ENCODE results near the gene PPP1R37.

The PPP1R37 gene

DNA sequence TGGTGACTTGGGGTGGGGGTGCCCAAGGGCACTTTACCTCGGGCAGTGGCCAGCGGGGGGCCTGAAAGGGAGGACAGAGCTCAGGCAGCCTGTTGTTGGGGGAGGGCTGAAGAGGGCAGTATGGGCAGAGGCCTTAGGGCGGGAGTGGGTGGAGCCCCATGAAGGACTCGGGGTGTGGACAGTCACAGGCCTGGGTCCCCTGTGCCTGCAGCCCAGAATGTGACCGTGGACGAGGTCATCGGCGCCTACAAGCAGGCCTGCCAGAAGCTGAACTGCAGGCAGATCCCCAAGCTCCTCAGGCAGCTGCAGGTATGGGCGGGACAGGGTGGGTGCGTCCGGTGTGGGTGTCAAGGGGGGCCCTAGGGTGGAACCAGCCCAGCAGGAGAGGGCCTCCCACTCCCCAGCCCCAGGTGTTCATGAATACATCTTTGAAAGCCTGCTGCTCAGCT is 45.3 kb downstream of the PPP1R37 start:
- DNase-seq (ENCODE audit: low read depth): no peak

DNA sequence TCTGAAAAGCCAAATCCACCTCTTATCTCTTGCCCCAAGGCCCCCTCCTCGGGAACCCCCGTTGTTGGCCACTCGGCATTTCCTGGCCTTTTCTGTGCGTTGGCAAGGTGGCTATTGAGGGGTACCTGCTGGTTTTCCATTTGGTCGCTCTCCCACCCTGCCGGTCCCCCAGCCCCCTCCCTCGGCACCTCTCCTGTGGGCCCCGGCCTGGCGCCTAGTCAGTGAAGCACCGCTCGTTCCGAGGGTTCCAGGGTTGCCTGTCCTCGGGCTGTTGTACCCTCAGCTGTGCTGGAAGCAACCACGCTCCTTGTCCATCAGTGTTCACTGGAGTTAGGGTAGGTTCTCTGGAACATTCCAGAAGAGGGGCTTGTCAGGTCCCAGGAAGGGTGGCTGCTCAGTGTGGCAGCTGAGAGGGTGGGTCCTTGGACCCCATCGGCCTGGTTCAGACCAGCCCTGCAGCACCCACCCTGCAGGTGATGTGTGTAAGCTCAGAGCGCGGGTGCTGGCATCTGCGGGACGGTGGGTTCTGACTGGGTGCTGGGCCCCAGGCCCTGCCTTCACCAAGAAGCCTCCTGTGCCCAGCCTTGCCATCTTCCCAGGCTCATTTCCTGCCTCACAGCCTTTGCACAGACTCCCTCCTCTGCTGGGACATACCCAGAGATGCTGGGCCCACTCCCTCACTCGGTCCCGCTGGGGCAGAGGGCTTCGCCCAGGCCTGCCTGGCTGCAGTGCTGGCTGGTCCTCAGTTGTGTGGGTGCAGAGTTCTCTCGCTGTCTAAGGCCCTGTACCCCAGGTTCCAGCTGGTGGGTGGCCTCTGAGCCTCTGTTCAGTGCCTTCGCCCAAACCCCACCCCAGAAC is 46.5 kb downstream of the PPP1R37 start:
- no peak for DNase-seq (ENCODE audit: low read depth)

DNA sequence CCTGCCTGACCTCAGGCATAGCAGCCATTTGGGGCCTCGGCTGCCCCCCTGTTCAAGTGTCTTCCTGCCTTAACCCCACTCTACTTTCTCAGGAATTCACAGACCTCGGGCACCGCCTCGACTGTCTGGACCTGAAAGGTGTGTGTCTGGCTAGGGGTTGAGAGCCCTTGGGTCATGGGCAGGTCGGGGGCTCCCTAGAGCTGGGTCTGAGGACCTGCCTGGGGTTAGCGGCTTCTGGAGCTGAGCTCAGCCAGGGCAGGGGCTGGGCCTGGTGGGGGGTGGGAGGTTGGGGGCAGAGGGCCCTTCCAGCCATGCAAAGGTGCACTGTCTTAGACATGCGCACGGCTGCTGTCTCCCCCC is 47.1 kb downstream of the PPP1R37 start:
- no peak for DNase-seq (ENCODE audit: low read depth)

DNA sequence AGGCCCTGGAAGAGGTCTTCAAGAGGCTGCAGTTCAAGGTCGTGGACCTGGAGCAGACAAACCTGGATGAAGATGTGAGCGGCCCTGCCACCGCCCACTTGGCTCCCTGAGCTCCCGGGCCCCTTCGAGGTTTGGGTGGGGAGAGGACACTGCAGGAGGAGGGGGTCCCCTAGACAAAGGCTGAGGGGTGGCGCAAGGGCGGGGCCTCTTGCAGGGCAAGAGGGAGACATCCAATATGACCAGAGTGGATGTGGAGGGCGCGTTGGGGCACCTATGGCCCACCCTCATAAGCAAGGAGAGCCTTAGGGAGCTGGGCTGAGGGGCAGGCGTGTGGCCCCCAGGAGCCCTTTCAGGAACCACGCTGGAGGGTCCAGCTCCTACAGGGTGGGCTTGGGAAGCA is 47.6 kb downstream of the PPP1R37 start:
- DNase-seq (ENCODE audit: low read depth): no peak

DNA sequence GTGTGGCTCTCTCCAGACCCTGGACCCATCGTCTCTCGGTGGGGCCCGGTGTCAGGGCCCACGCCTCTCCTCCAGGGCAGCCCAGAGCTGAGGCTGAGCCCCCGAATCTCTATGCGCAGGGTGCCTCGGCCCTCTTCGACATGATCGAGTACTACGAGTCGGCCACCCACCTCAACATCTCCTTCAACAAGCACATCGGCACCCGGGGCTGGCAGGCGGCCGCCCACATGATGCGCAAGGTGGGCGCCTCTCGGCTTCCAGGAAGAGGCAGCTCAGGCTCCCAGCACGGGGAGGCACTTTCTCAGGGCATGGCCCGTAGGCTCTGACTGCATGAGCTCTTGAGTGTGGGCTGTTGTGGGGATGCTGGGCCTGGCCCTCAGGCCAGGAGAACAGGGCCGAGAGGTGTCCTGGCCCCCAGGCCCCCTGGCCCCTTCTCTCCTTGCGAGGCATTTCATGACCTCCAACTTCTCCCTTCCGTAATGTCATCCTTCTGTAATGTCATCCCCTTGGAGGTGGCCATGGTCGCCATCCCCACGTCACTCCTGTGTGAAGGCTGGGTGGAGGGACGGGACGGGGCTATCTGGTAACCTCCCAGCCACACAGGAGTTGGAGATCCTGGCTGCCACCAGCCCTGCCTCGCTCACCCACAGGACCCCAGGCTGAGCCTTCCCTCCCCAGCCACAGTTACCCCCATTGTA is 48.4 kb downstream of the PPP1R37 start:
- DNase-seq (ENCODE audit: low read depth): no peak

DNA sequence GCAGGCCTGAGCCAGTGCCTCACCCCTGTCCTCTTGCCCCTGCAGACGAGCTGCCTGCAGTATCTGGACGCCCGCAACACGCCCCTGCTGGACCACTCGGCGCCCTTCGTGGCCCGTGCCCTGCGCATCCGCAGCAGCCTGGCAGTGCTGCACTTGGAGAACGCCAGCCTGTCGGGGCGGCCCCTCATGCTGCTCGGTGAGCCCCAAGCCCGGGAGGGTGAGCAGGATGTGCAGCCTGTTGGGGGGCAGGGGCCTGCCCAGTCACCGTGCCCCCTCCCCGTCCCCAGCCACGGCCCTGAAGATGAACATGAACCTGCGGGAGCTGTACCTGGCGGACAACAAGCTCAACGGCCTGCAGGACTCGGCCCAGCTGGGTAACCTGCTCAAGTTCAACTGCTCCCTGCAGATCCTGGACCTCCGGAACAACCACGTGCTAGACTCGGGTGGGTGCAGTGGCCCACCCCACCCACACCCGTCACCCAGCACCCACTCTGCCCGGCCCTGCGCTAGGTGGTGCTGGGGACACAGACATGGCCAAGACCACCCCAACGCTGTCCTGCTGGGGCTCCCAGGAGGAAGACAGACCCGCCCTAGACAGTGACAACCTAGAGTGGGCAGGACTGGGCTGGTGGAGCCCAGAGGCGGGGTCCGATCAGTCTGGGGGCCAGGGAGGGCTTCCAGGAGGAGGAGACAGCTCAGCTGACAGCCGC is 49.2 kb downstream of the PPP1R37 start:
- no peak for DNase-seq (ENCODE audit: low read depth)

DNA sequence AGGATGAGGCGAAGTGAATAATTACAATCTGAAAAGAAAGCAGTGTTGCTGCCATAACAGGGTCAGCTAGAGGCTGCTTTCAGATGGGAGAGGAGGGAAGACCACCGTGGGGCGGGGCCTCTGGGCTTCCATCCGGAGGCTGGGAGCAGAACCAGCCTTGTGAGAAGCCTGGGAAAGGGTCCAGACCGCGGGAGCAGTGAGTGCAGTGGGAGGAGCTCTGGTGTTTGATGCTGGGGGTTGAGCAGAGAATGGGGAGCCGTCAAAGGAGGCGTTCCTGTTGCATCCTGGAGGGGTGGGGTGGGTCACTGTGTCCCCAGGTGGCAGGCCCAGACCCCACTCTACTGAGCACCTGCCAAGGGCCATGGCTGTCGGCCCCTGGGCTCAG is 49.7 kb downstream of the PPP1R37 start:
- DNase-seq (ENCODE audit: low read depth): no peak

DNA sequence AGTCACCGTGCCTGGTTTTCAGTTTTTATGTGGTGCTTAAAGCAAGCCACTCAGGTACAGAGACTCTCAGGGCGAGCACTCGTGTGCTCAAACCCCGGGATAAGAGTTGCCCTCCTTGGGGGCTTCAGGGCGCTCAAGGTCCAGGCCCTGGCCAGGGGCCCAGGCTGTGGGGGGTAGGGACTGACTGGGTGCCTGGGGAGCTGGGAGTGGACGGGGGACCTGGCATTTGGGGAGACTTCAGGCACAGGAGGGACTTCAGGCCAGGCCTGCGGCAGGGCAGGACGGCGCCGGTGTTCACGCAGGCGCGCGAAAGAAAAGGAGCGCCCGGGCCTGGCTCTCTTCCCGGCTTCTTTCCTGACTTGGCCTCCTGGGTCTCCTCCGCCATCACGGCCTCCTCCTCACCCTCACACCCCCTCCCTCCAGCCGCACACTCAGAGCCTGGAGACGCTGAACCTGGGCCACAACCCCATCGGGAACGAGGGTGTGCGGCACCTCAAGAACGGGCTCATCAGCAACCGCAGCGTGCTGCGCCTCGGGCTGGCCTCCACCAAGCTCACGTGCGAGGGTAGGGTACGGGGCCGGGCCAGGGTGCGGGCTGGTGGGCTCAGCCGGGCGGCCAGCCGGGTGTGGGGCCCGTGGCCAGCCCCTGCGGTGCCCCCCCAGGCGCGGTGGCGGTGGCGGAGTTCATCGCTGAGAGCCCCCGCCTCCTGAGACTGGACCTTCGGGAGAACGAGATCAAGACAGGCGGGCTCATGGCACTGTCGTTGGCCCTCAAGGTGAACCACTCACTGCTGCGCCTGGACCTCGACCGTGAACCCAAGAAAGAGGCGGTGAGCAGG is 51.7 kb downstream of the PPP1R37 start:
- no peak for DNase-seq (ENCODE audit: low read depth)

DNA sequence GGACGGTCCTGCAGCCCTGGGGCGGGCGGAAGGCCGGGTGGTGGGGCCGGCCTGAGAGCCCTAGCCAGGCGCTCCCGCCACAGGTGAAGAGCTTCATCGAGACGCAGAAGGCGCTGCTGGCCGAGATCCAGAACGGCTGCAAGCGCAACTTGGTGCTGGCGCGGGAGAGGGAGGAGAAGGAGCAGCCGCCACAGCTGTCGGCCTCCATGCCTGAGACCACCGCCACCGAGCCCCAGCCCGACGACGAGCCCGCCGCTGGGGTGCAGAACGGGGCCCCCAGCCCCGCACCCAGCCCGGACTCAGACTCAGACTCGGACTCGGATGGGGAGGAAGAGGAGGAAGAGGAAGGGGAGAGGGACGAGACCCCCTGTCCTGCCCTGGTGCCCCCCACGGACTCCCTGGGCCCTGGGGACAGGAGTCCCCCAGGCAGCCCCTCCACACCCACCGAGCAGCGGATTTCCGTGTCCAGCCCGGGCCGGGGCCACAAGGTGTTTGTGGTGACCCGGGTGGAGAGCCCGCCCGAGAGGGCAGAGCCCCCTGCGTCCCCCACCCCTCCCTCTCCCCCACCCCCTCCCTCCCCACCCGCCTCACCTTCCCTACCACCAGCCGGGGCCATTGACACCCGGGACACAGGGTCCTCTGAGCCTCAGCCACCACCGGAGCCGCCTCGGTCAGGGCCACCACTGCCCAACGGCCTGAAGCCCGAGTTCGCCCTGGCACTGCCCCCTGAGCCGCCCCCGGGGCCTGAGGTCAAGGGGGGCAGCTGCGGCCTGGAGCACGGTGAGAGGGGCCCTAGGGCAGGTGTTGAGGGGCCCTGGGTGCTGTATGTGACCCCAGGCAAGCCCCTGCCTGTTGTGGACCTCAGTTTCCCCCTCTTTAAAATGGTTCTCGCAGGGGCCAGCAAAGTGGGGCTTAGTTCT is 52.6 kb downstream of the PPP1R37 start:
- no peak for DNase-seq (ENCODE audit: low read depth)

DNA sequence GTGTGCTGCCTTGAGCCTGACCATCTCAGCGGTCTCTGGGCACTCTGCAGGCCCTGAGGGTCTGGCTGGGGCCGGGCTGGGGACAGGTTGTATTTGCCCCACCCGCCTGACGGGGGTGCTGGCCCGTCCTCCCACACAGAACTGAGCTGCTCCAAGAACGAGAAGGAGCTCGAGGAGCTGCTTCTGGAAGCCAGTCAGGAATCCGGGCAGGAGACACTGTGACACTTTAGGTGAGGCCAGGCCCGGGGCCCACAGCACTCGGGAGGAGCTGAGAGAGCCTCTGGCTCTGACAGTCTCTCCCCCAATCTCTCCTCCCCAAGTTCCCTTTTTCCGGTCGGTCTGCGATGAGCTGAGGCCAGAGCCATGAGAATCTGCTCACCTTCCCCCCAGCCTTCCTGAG is 53.3 kb downstream of the PPP1R37 start:
- no peak for DNase-seq (ENCODE audit: low read depth)

DNA sequence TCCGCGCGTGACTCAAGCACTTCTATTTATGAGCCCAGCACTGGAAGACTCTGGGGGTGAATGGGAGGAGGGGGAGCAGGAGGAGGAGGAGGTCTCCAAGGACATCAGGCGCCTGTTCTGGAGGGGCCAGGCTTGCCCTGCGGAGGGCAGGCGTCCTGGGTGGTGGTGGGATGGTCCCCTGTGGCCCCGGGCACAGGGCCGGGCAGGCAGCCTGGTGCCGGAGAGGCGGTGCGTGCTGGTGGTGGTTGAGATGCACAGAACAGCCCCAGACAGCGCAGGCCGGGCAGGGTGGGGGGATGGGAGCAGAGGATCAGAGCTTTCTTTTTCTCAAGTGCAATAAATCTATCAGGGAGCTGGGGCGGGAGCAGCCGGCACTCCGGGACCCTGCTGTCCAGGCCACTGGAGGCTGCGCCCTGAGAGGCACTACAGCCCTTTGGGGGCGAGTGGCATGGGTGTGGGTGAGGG is 53.8 kb downstream of the PPP1R37 start:
- no peak for DNase-seq (ENCODE audit: low read depth)

DNA sequence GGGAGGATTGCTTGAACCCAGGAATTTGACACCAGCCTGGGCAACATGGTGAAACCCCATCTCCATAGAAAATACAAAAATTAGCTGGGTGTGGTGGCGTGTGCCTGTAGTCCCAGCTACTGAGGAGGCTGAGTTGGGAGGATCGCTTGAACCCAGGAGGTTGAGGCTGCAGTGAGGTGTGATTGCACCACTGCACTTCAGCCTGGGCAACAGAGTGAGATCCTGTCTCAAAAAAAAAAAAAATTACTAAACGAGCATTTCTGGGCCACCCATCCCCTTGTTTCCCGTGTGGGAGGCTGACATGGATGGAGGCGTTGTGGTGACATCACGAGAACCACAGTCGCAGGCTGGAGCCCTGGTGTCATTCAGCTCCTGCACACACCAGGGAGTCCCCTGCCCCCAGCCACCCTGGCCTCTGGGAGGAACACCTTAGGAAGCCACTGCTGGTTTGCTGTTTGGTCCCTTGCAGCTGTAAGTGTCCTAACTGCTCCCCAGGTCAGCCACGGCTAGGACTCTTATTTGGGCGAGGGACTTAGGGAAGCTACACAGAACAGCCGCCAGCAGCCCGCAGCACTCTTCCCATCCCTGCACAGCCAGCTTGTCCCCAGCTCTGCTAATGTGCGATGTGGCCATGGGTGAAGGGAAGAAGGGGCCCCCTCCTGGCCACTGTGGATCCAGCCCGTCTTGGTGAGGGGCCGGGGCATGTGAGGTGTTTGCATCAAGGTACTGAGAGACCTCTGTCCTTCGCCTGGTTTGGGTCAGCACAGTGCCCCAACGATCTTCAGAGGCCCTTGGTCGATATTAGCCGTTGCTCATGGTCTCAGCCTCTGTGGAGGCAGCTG is 55.1 kb downstream of the PPP1R37 start:
- no peak for DNase-seq (ENCODE audit: low read depth)

DNA sequence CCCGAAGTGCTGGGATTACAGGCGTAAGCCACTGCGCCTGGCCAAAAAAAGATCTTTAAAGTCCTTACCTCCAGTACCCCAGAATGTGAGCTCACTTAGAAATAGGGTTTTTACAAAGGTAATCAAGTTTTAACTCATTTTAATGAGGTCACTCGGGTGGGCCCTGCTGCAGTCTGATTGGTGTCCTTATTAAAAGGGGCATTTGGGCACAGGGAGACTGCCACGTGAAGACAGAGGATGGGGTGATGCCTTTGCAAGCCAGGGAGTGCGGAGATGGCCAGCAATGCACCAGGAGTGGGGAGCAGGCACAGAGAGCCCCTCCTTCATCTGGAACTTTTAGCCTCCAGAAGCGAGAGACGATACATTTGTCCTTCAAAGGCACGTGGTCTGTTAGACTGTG is 56.1 kb downstream of the PPP1R37 start:
- DNase-seq (ENCODE audit: low read depth): no peak

DNA sequence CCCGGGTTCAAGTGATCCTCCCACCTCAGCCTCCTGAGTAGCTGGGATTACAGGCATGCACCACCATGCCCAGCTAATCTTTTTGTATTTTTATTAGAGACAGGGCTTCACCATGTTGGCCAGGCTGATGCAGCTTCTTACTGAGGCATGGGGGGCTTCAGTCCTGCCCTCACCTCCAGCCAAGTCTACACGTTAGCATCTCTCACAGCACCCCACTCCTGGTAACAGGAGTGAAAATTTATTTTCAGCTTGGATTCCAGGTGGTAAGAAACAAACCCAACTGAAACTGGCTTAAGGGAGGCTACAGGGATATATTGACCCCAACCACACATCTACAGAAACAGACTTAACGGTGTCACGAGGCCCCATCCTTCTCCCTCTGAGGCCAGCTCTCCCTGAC is 57.2 kb downstream of the PPP1R37 start:
- DNase-seq (ENCODE audit: low read depth): no peak

DNA sequence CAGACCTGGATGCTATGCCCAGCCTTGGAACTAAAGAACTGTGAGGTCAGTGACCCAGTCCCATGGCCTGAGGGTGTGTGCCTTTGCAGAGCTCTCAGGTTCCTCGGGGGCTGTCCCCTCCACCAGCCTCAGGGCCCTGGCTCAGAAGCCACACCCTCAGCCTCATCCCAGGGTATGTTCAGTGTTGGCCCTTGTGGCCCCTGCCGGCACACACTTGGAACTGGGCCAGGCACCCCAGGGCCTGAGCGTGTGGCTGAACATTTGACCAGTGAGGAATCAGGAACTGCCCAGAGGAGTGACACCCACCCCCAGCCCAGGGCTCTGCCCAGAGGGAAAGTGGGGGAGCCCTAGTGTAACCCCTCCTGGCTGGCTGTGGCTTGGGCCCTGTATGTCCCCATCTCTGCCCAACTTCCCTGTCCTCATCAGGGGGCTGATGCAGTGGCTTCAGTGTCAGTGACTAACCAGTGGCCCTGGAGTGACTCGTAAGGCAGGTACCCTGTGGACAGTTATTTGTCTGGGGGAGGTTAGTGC is 57.8 kb downstream of the PPP1R37 start:
- no peak for DNase-seq (ENCODE audit: low read depth)

DNA sequence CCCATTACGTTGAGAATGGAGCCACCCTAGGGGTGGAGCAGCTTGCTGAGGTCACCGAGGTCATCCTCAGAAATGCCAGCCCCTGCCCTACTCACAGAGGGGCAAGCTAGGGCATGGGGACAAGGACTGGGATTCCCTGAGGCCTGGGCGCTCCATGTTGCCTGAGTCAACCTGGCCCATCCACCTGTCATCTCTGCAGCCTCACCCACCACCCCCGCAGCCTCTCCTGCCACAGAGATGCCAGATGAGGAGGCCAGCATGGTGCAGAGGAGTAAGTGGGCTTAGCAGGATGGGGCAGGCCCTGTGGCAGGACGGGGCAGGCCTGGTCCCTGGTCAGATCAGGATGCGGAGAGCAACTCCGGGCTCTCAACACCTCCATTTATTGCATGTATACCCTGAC is 58.3 kb downstream of the PPP1R37 start:
- DNase-seq (ENCODE audit: low read depth): no peak

DNA sequence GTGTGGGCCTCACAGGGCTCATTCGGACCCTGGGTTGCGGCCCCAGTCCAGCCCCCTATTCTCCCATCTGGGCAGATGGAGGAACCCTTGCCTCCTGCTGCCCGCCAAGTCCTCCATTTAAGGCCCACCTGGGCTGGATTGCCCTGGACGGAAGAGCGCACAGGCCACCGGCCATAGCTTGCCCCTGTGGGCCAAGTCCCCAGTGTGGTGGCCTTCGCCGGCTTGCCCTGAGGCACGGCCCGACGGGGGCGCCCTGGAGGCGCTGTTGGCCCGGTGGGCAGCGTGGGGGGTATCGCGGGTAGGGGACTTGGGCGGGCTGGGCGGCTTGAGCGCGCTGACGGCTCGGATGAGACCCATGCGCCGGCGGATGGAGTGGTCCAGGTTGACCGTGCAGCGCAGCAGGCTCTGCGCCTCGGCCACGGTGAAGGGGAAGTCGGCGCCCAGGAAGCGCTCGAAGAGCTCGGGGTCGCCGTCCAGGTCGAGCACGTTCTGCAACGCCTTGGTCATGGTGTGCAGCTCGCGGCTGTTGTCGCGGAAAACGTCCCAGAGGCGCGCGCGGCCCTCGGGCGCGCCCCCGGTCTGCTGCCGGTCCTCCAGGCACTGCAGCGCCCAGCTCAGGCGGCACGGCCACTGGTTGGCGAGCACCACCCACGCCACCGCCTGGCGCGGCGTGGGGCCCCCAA is 59.0 kb downstream of the PPP1R37 start:
- DNase-seq (ENCODE audit: low read depth): no peak

DNA sequence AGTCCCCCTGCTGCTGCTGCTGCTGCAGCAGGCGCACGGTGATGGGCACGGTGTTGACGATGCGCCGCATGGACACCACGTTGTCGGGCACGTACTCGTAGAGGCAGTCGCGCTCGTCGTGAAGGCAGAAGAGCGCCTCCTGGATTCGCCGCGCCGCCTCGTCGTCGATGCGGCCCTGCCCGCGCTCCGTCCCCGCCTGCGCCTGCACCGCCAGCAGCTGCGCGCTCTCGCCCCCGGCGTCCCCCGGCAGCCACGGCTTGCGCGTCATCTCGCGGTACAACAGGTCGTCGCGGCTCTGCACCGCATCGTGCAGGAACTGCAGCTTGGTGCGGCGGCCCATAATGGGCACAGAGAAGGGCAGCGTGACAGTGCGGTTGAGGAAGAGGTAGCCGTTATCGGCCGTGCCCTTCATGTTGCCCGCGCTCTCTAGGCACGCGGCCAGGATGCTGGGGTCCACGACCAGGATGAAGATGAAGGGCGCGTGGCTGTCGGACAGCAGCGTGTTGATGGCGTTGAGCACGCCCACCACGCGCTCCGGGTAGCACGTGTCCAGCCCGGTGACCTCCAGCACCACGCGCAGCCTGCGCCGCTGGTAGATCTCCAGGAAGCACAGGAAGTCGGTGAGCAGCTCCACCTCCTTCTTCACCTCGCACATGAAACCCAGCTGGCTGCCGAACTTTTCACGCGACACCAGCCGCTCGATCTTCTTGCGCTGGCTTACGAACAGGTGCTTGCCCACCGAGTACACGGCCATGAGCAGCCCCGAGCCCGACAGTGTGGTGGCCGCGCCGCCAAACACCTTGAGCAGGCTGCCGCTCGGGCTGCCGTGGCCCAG is 59.7 kb downstream of the PPP1R37 start:
- no peak for DNase-seq (ENCODE audit: low read depth)
